ENCODE measurements around the gene F2RL1. TPM values are rescaled to one million over a fixed set of nuclear protein-coding genes. Genes with fewer than 3 reads are reported as not detected.

F2RL1 gene
- total RNA-seq, 1 experiment from 2014 or later = 37.3 TPM

Other genes with a start within 250 kb of the F2RL1 start
- gene F2RL2, start 195.6 kb upstream of the F2RL1 start, total RNA-seq (2021) = 0.11 TPM in 1 of 3 replicates, not detected in the others
- gene F2R, start 102.9 kb upstream of the F2RL1 start, total RNA-seq (2021) = 18.4 to 19.8 TPM (median 19.0 TPM) in 3 replicates
- not detected in 3 replicates for gene S100Z, start 31.0 kb downstream of the F2RL1 start, total RNA-seq (2021)
- gene CRHBP, start 134.0 kb downstream of the F2RL1 start, total RNA-seq (2021) = not detected in 3 replicates
- gene AGGF1, start 211.4 kb downstream of the F2RL1 start, total RNA-seq (2021) = 20.2 to 23.2 TPM (median 21.2 TPM) in 3 replicates